ENCODE results near the gene LSS.

DNA sequence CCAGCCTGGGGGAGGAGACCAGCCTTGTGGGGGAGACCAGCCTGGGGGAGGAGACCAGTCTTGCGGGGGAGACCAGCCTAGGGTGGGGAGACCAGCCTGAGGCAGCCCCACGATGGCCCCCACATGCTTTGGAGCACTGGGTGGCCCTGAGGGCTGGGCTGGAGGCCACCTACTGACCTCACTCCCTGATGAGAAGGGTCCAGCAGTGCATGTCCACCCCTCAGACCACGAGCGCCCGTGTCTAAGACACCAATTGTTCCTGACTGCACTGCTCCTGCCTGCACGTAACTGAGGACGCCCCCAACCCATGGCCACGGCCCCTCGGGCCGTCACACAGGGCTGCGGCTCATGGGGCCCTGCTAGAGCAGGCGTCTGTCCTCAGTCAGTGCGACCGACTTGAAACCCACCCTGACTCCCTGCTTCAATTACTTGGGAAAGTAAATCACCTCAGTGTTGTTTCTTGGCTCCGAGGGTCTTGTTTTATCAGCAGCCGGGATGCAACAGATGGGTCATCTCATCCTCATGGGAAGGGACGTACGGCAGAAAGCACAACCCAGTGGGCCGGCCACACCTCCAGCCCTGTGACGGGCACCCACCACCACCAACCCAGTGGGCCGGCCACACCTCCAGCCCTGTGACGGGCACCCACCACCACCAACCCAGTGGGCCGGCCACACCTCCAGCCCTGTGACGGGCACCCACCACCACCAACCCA is 44.5 kb downstream of the LSS start, which contains the start of gene SPATC1L:
- TF ChIP-seq, protein P1, sequence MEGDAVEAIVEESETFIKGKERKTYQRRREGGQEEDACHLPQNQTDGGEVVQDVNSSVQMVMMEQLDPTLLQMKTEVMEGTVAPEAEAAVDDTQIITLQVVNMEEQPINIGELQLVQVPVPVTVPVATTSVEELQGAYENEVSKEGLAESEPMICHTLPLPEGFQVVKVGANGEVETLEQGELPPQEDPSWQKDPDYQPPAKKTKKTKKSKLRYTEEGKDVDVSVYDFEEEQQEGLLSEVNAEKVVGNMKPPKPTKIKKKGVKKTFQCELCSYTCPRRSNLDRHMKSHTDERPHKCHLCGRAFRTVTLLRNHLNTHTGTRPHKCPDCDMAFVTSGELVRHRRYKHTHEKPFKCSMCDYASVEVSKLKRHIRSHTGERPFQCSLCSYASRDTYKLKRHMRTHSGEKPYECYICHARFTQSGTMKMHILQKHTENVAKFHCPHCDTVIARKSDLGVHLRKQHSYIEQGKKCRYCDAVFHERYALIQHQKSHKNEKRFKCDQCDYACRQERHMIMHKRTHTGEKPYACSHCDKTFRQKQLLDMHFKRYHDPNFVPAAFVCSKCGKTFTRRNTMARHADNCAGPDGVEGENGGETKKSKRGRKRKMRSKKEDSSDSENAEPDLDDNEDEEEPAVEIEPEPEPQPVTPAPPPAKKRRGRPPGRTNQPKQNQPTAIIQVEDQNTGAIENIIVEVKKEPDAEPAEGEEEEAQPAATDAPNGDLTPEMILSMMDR (IDR thresholded peaks at IDR 0.05; ENCODE audit: insufficient read depth, low read depth, low read length), result no peak
- no peak for TF ChIP-seq EZH2 (IDR thresholded peaks at IDR 0.05; ENCODE audit: insufficient read depth, low read length)

All from astrocyte (in vitro differentiated cells and primary cell).